Mucosa of stomach (tissue), 1 donor: Measurements from ENCODE around the gene CAPSL.
"Not testable (repeated sequence)": the region's sequence is repeated elsewhere in the genome, so short reads cannot be mapped to it uniquely, and the experiment has no call there.

Experiments used
- H3K27me3 ChIP-seq: one replicate; pipeline ENCODE4 v1.7.0; 2013; ENCODE audit warnings: mild to moderate bottlenecking, low read length; ENCODE audit not compliant: control insufficient read depth, insufficient read depth
- H3K36me3 ChIP-seq: one replicate; pipeline ENCODE4 v1.7.0; 2013; ENCODE audit warnings: low read length; ENCODE audit not compliant: control insufficient read depth, insufficient read depth
- H3K4me1 ChIP-seq: one replicate; pipeline ENCODE4 v1.7.0; 2013; ENCODE audit warnings: mild to moderate bottlenecking, low read length; ENCODE audit not compliant: control insufficient read depth, insufficient read depth
- H3K4me3 ChIP-seq: one replicate; pipeline ENCODE4 v1.7.0; 2013; ENCODE audit warnings: low read length
- H3K9ac ChIP-seq: one replicate; pipeline ENCODE4 v1.7.0; 2013; ENCODE audit warnings: mild to moderate bottlenecking, low read length, moderate library complexity
- H3K9me3 ChIP-seq: one replicate; pipeline ENCODE4 v1.7.0; 2013; ENCODE audit warnings: mild to moderate bottlenecking, low read length, moderate library complexity; ENCODE audit not compliant: control insufficient read depth
- donor health status: Pancreatic carcinoma.

Gene CAPSL

GRCh38 chr5:35903631-35904203 lies 34.7 kb downstream of the CAPSL start:
- no peaks in the 10 kb centered on the region for H3K4me1 ChIP-seq
- H3K4me3 ChIP-seq: no peak overlapping the region
- H3K9me3 ChIP-seq: no peaks in the 10 kb centered on the region
- H3K27me3 ChIP-seq: no peaks in the 10 kb centered on the region
- H3K9ac ChIP-seq: no peak overlapping the region
- H3K36me3 ChIP-seq: no peaks in the 10 kb centered on the region

GRCh38 chr5:35902046-35902672 lies 36.3 kb downstream of the CAPSL start:
- no peaks in the 10 kb centered on the region for H3K36me3 ChIP-seq
- no peaks in the 10 kb centered on the region for H3K4me1 ChIP-seq
- no peak overlapping the region for H3K4me3 ChIP-seq
- H3K27me3 ChIP-seq: no peaks in the 10 kb centered on the region
- no peaks in the 10 kb centered on the region for H3K9me3 ChIP-seq
- no peak overlapping the region for H3K9ac ChIP-seq

- Histone ChIP-seq H3K9me3 (no peaks in the 10 kb centered on the region), H3K9ac (no peak overlapping the region), H3K27me3 (no peaks in the 10 kb centered on the region), H3K4me1 (no peaks in the 10 kb centered on the region), H3K36me3 (no peaks in the 10 kb centered on the region), H3K4me3 (no peak overlapping the region)
Observed at GRCh38 chr5:35900972-35901695, 37.3 kb downstream of the CAPSL start.

GRCh38 chr5:35899800-35900199 lies 38.6 kb downstream of the CAPSL start:
- no peaks in the 10 kb centered on the region for H3K36me3 ChIP-seq
- H3K9ac ChIP-seq: no peak overlapping the region
- H3K27me3 ChIP-seq: no peaks in the 10 kb centered on the region
- no peak overlapping the region for H3K4me3 ChIP-seq
- no peaks in the 10 kb centered on the region for H3K4me1 ChIP-seq
- no peaks in the 10 kb centered on the region for H3K9me3 ChIP-seq

GRCh38 chr5:35898952-35899660 lies 39.3 kb downstream of the CAPSL start:
- H3K27me3 ChIP-seq: no peaks in the 10 kb centered on the region
- H3K36me3 ChIP-seq: no peaks in the 10 kb centered on the region
- no peaks in the 10 kb centered on the region for H3K4me1 ChIP-seq
- no peak overlapping the region for H3K9ac ChIP-seq
- no peaks in the 10 kb centered on the region for H3K9me3 ChIP-seq
- H3K4me3 ChIP-seq: no peak overlapping the region

GRCh38 chr5:35894131-35894530 lies 44.3 kb downstream of the CAPSL start:
- Histone ChIP-seq H3K9ac (no peak overlapping the region), H3K4me3 (no peak overlapping the region), H3K4me1 (no peaks in the 10 kb centered on the region), H3K9me3 (no peaks in the 10 kb centered on the region), H3K27me3 (no peaks in the 10 kb centered on the region), H3K36me3 (no peaks in the 10 kb centered on the region)

GRCh38 chr5:35892799-35893198 lies 45.6 kb downstream of the CAPSL start:
- not testable (repeated sequence) for H3K9me3 ChIP-seq, H3K27me3 ChIP-seq, H3K36me3 ChIP-seq, H3K4me1 ChIP-seq, H3K4me3 ChIP-seq, H3K9ac ChIP-seq

GRCh38 chr5:35890021-35891020 lies 48.1 kb downstream of the CAPSL start:
- H3K4me3 ChIP-seq: no peak overlapping the region
- H3K9ac ChIP-seq: no peak overlapping the region
- H3K27me3 ChIP-seq: no peaks in the 10 kb centered on the region
- no peaks in the 10 kb centered on the region for H3K4me1 ChIP-seq
- no peaks in the 10 kb centered on the region for H3K36me3 ChIP-seq
- H3K9me3 ChIP-seq: no peaks in the 10 kb centered on the region

- Histone ChIP-seq H3K9ac (no peak overlapping the region), H3K4me1 (no peaks in the 10 kb centered on the region), H3K36me3 (no peaks in the 10 kb centered on the region), H3K9me3 (no peaks in the 10 kb centered on the region), H3K27me3 (no peaks in the 10 kb centered on the region), H3K4me3 (no peak overlapping the region)
Observed at GRCh38 chr5:35887321-35888100, 50.9 kb downstream of the CAPSL start.

- Histone ChIP-seq H3K4me3 (no peak overlapping the region), H3K9ac (no peak overlapping the region), H3K4me1 (no peaks in the 10 kb centered on the region), H3K27me3 (no peaks in the 10 kb centered on the region), H3K9me3 (no peaks in the 10 kb centered on the region), H3K36me3 (no peaks in the 10 kb centered on the region)
Observed at GRCh38 chr5:35886381-35886780, 52.0 kb downstream of the CAPSL start.

GRCh38 chr5:35884773-35885172 lies 53.6 kb downstream of the CAPSL start:
- Histone ChIP-seq H3K27me3 (no peaks in the 10 kb centered on the region), H3K9me3 (no peaks in the 10 kb centered on the region), H3K4me3 (no peak overlapping the region), H3K4me1 (no peaks in the 10 kb centered on the region), H3K9ac (no peak overlapping the region), H3K36me3 (no peaks in the 10 kb centered on the region)
